Lower lobe of right lung (tissue), 2 donors: ENCODE data around the gene ZFAND3. TPM values are rescaled to one million over a fixed set of nuclear protein-coding genes. Genes with fewer than 3 reads are reported as not detected.

ENCODE experiments used
- ATAC-seq, 2 donors: fragments of 200-7000 bp; cut with Tn5 transposase; one replicate each; pipeline ENCODE4 v1.9.1; 2020 to 2022; ENCODE audit warnings: mild to moderate bottlenecking in 2 of 2, moderate library complexity in 2 of 2
- DNase-seq: peaks from one replicate; pipeline ENCODE4 v3.0.0-alpha.2; 2020
- H3K27ac ChIP-seq: fragments of 200-600 bp; one replicate; pipeline ENCODE4 v1.8.0; 2022
- H3K27me3 ChIP-seq: fragments of 200-600 bp; one replicate; pipeline ENCODE4 v1.8.0; 2022; ENCODE audit warnings: low read depth
- H3K36me3 ChIP-seq: fragments of 200-600 bp; one replicate; pipeline ENCODE4 v1.8.0; 2022; ENCODE audit warnings: mild to moderate bottlenecking
- H3K4me1 ChIP-seq: fragments of 200-600 bp; one replicate; pipeline ENCODE4 v1.8.0; 2022
- H3K4me3 ChIP-seq: fragments of 200-600 bp; one replicate; pipeline ENCODE4 v1.8.0; 2022; ENCODE audit warnings: mild to moderate bottlenecking
- H3K9me3 ChIP-seq: fragments of 200-600 bp; one replicate; pipeline ENCODE4 v1.8.0; 2022
- intact Hi-C: fragments of 100-400 bp; cut with DNase I; formaldehyde crosslinking; loops from one replicate; pipeline ENCODE4 v1.11.0; 2022
- total RNA-seq: library from RNA; stranded (reverse); fragmentation: NEBNext Ultra II Directional; extraction: Animal tissue kit (Norgen Biotek cat#: 25700); gene quantifications from one replicate; pipeline ENCODE4 v1.2.1, GENCODE V29; 2021
- TF ChIP-seq, protein P1 (sequence below): fragments of 200-600 bp; IDR thresholded peaks from one replicate; pipeline ENCODE4 v1.8.0; 2022; ENCODE audit warnings: antibody characterized with exemption, mild to moderate bottlenecking
- donor health status: DM: no; HTN: yes; CAD: no; lungs with severe emphysema.

Gene ZFAND3
- total RNA-seq, 1 donor from 2014 or later = 83.3 TPM

DNA sequence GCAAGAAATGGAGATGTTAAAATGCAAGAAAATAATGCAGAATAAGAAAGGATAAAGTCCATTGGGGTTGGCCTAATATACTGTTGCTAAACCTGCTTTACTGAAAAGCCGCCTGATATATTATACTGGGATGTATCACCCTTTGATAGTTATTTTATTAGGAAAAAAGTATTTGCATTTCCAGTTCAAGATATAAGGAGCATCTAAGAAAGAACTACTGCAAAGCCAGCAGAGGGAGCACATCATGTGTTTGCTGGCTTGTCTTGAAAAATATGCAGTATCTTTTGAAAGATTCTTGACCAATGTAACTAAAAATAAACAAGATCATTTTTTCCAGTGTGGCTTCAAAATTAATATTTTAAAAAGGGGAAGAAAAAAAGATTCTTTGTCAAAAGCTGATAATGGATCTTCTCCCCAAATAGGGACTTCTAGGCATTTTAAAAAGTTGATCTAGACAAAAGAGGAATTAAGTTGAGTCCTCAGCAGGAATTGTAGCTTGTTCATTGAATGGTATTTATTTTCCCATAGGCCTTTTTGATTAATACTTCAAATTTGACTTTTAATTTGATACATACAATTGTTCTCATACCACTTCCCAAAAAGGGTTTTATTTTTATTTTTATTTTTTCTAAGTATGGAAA lies 214.9 kb downstream of the ZFAND3 start:
- Histone ChIP-seq H3K9me3 (no peaks in the 10 kb centered on the region), H3K4me1 (peaks cover 26% of the 10 kb centered on the region), H3K4me3 (no peak overlapping the region), H3K27ac (no peak overlapping the region), H3K36me3 (no peaks in the 10 kb centered on the region), H3K27me3 (no peaks in the 10 kb centered on the region)
- intact Hi-C loops = no loop called here
- TF ChIP-seq, protein P1, sequence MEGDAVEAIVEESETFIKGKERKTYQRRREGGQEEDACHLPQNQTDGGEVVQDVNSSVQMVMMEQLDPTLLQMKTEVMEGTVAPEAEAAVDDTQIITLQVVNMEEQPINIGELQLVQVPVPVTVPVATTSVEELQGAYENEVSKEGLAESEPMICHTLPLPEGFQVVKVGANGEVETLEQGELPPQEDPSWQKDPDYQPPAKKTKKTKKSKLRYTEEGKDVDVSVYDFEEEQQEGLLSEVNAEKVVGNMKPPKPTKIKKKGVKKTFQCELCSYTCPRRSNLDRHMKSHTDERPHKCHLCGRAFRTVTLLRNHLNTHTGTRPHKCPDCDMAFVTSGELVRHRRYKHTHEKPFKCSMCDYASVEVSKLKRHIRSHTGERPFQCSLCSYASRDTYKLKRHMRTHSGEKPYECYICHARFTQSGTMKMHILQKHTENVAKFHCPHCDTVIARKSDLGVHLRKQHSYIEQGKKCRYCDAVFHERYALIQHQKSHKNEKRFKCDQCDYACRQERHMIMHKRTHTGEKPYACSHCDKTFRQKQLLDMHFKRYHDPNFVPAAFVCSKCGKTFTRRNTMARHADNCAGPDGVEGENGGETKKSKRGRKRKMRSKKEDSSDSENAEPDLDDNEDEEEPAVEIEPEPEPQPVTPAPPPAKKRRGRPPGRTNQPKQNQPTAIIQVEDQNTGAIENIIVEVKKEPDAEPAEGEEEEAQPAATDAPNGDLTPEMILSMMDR = peak; percentile 44
- DNase-seq (no peak), ATAC-seq (no peak)

DNA sequence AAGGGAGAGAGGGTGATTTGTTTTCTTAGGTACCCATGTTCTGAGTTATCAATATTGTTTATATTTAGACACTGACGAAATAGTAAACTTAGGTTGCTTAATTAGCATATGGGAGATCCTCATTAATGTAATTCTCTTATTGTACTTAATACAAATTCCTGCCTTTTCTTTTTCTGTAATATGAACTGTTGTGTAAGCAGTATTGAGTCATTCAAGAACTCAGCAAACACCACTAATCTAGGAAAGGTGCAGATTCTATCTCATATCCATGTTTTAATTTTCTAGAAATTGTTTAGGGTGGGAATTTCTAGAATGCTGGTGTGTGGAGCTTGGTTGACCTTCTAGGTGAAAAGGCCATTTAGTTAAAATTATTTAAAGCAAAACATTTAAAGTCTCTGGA lies 216.0 kb downstream of the ZFAND3 start:
- ATAC-seq = no peak
- H3K4me1 ChIP-seq = peaks cover 26% of the 10 kb centered on the region

DNA sequence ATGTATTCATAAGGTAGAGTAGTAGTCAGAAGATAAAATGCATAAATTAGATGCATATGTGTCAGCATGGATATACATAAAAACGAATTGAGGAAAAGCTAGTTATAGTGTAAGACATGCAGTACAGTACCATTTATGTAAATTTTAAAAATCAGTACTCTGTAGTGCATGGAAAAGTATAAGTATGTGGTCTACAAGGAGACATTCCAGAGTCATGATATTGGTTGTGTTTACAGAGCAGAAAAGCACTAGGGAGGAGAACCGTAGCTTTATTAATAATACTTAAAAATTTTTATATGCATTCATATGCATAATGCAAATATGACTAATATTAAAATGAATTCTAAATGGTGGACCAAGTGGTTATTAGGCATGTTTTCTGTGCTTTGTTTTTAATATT lies 220.0 kb downstream of the ZFAND3 start:
- Histone ChIP-seq H3K9me3 (no peaks in the 10 kb centered on the region), H3K27me3 (no peaks in the 10 kb centered on the region), H3K36me3 (no peaks in the 10 kb centered on the region), H3K4me1 (peaks cover 10% of the 10 kb centered on the region), H3K4me3 (no peak overlapping the region), H3K27ac (no peak overlapping the region)
- TF ChIP-seq, protein P1 = no peak
- intact Hi-C loops = no loop called here
- no peak for ATAC-seq
- no peak for DNase-seq

More for the DNA sequence above, 216.0 kb downstream of the ZFAND3 start:
- Histone ChIP-seq H3K27ac (no peak overlapping the region), H3K9me3 (no peaks in the 10 kb centered on the region), H3K27me3 (no peaks in the 10 kb centered on the region), H3K4me3 (no peak overlapping the region), H3K36me3 (no peaks in the 10 kb centered on the region)
- intact Hi-C loops = no loop called here
- no peak for DNase-seq
- TF ChIP-seq, protein P1 = no peak

DNA sequence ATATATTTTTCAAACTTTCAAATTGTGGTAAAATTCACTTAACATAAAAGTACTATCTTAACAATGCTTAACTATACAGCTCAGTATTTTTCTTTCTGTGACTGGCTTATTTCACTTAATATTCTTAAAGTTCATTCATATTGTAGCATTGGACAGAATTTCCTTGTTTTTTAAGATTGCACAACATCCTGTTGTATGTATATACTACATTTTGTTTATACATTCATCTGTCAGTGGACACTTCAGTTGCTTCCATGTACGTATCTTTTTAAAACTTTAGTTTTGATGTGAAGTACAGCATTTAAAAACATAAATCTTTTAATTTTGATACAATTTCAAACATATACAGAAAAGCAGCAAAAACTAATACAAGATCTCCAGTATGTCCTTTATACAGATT lies 220.7 kb downstream of the ZFAND3 start:
- no peak for DNase-seq
- ATAC-seq = no peak
- Histone ChIP-seq H3K27me3 (no peaks in the 10 kb centered on the region), H3K9me3 (no peaks in the 10 kb centered on the region), H3K27ac (no peak overlapping the region), H3K4me3 (no peak overlapping the region), H3K4me1 (peaks cover 2% of the 10 kb centered on the region), H3K36me3 (no peaks in the 10 kb centered on the region)
- intact Hi-C loops = no loop called here
- TF ChIP-seq, protein P1 = no peak

DNA sequence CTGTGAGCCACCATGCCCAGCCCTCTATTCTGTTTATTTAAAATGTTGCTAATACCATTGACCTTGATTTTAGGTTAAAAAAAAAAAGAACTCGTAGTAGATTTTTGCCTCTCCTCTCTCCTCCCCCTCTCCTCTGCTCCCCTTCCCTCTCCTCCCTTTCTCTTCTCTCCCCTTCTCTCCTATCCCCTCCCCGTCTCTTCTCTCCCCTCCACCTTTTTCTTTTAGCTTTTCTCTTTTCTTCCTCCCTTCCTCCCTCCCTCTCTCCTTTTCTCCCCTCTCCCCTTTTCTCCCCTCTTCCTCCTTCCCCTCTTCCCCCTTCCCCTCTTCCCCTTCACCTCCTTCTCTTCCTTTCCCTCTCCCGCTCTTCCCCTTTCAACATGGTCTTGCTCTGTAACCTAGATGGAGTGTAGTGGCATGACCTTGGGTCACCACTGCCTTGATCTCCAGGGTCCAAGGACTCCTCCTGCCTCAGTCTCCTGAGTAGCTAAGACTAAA lies 223.8 kb downstream of the ZFAND3 start:
- DNase-seq = no peak
- H3K4me3 ChIP-seq = no peak overlapping the region
- H3K27me3 ChIP-seq = no peaks in the 10 kb centered on the region

More for the DNA sequence above, 223.8 kb downstream of the ZFAND3 start:
- TF ChIP-seq, protein P1 = no peak
- ATAC-seq = no peak
- no peaks in the 10 kb centered on the region for H3K36me3 ChIP-seq
- H3K4me1 ChIP-seq = no peaks in the 10 kb centered on the region
- intact Hi-C loops = no loop called here
- H3K9me3 ChIP-seq = no peaks in the 10 kb centered on the region
- H3K27ac ChIP-seq = no peak overlapping the region
